Suprapubic skin (tissue), 4 donors: ENCODE data around the gene SYNGR1. TPM values are rescaled to one million over a fixed set of nuclear protein-coding genes. Genes with fewer than 3 reads are reported as not detected.

Experiments used
- DNase-seq, 2 donors: peaks; one replicate each; pipeline ENCODE4 v3.0.0-alpha.2; 2019; ENCODE audit warnings: low spot score in 2 of 2
- H3K27ac ChIP-seq: fragments of 200-600 bp; sonication (generic); one replicate; pipeline ENCODE4 v1.5.1; 2019
- H3K27me3 ChIP-seq: fragments of 200-600 bp; sonication (generic); one replicate; pipeline ENCODE4 v1.5.1; 2019
- H3K36me3 ChIP-seq: fragments of 200-600 bp; sonication (generic); one replicate; pipeline ENCODE4 v1.5.1; 2019
- H3K4me1 ChIP-seq: fragments of 200-600 bp; sonication (generic); one replicate; pipeline ENCODE4 v1.5.1; 2019
- H3K4me3 ChIP-seq: fragments of 200-600 bp; sonication (generic); one replicate; pipeline ENCODE4 v1.5.1; 2019; ENCODE audit warnings: mild to moderate bottlenecking
- H3K9me3 ChIP-seq: fragments of 200-600 bp; sonication (generic); one replicate; pipeline ENCODE4 v1.5.1; 2019
- EP300 ChIP-seq: sonication (generic); formaldehyde crosslinking; IDR thresholded peaks from one replicate; pipeline ENCODE4 v1.6.1; 2017; ENCODE audit warnings: antibody characterized with exemption
- POLR2A ChIP-seq, 2 donors: fragments of 450-650 bp; IDR thresholded peaks; one replicate each; pipeline ENCODE4 v1.6.1; 2017; ENCODE audit warnings: antibody characterized with exemption in 2 of 2, mild to moderate bottlenecking in 2 of 2, moderate library complexity in 2 of 2
- POLR2AphosphoS5 ChIP-seq, 3 donors: sonication (generic); formaldehyde crosslinking; IDR thresholded peaks; one replicate each; pipeline ENCODE4 v1.6.1; 2017; ENCODE audit warnings: antibody characterized with exemption in 3 of 3
- WGBS: methylation state at CpG from one replicate; pipeline ENCODE4 v1.1.5; 2018; 5-methylcytosine and 5-hydroxymethylcytosine counted together
- total RNA-seq, 4 donors: library from RNA; depleted of rRNA; stranded (reverse); fragments of >200 nt; gene quantifications; one replicate each; pipeline ENCODE4 v1.1.0, GENCODE V29; 2016
- TF ChIP-seq, protein P1 (sequence below), 2 donors: fragments of 200-600 bp in 1 of 2; fragments of 450-650 bp in 1 of 2; sonication (generic) in 1 of 2; IDR thresholded peaks; one replicate each; pipeline ENCODE4 v1.5.1; 2016 to 2019; ENCODE audit warnings: antibody characterized with exemption in 2 of 2, mild to moderate bottlenecking in 1 of 2, moderate library complexity in 1 of 2

The SYNGR1 gene
- total RNA-seq, 4 donors from 2014 or later = 34.6 to 52.5 (median 44.3) TPM

DNA sequence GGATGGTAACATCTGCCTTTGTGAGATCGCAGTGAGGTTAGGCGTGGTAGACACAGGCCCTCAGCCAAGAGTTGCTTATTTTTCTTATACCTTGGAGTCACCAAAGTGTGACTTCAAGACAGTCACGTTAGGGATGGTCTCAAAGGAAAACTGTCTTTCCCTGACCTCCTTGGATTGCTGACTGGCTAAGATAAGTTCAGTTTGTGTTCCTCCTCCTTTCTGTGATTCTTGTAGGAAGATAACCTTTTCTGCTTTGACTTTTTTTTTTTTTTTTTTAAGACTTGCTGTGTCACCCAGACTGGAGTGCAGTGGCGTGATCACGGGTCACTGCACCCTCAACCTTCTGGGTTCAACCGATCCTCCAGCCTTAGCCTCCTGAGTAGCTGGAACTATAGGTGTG lies 72.9 kb downstream of the SYNGR1 start:
- TF ChIP-seq POLR2A (IDR thresholded peaks at IDR 0.05) (no peak), EP300 (no peak), POLR2AphosphoS5 (IDR thresholded peaks at IDR 0.05) (no peak)
- TF ChIP-seq, protein P1, sequence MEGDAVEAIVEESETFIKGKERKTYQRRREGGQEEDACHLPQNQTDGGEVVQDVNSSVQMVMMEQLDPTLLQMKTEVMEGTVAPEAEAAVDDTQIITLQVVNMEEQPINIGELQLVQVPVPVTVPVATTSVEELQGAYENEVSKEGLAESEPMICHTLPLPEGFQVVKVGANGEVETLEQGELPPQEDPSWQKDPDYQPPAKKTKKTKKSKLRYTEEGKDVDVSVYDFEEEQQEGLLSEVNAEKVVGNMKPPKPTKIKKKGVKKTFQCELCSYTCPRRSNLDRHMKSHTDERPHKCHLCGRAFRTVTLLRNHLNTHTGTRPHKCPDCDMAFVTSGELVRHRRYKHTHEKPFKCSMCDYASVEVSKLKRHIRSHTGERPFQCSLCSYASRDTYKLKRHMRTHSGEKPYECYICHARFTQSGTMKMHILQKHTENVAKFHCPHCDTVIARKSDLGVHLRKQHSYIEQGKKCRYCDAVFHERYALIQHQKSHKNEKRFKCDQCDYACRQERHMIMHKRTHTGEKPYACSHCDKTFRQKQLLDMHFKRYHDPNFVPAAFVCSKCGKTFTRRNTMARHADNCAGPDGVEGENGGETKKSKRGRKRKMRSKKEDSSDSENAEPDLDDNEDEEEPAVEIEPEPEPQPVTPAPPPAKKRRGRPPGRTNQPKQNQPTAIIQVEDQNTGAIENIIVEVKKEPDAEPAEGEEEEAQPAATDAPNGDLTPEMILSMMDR (IDR thresholded peaks at IDR 0.05) = no peak
- 90% methylated on average over 6 of the region's 6 CpGs for WGBS
- peaks cover 91% of the 10 kb centered on the region for H3K36me3 ChIP-seq

DNA sequence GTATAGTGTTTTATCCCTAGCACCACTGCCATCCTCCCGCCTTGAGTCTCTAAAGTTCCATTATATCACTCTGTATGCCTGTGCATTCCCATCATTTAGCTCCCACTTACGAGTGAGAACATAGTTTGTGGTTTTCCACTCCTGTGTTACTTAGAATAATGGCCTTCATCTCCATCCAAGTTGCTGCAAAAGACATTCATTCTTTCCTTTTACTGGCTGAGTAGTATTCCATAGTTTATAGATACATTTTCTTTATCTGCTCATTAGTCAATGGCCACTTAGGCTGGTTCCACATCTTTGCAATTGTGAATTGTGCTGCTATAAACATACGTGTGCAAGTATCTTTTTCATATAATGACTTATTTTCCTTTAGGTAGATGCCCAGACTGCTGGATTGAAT lies 74.2 kb downstream of the SYNGR1 start:
- Histone ChIP-seq H3K36me3 (peaks cover 92% of the 10 kb centered on the region), H3K4me1 (no peaks in the 10 kb centered on the region), H3K27ac (no peak overlapping the region), H3K4me3 (no peak overlapping the region), H3K9me3 (no peaks in the 10 kb centered on the region), H3K27me3 (no peaks in the 10 kb centered on the region)
- 95% methylated on average over 3 of the region's 3 CpGs for WGBS
- DNase-seq = no peak
- TF ChIP-seq POLR2AphosphoS5 (IDR thresholded peaks at IDR 0.05) (no peak), POLR2A (IDR thresholded peaks at IDR 0.05) (no peak), EP300 (no peak)
- TF ChIP-seq, protein P1 (IDR thresholded peaks at IDR 0.05) = no peak

More for the DNA sequence above, 72.9 kb downstream of the SYNGR1 start:
- Histone ChIP-seq H3K27ac (no peak overlapping the region), H3K27me3 (no peaks in the 10 kb centered on the region), H3K4me3 (no peak overlapping the region), H3K4me1 (no peaks in the 10 kb centered on the region), H3K9me3 (no peaks in the 10 kb centered on the region)
- DNase-seq = no peak

DNA sequence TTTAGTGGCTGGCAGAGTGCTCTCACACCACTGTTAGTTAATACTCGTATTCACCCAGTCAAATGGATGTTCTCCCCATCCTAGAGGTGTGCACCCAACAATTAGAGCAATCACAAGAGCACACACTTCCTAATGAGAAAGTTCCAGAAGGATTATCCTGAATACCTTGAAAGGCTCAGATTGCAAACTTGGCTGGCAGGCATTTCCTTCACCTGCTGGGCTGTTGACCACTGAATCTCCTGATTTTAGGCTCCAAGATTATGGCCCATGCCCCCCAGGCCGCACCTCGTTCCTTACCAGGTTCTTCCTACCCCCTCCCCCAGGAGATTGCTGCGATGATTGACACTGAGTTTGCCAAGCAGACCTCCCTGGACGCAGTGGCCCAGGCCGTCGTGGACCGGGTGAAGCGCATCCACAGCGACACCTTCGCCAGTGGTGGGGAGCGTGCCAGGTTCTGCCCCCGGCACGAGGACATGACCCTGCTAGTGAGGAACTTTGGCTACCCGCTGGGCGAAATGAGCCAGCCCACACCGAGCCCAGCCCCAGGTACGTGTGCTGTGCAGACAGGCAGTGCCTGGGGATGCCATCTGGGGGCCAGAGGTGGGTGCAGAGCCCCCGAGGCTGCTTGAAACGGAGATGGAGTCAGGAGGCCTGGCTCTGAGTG lies 76.7 kb downstream of the SYNGR1 start:
- H3K4me1 ChIP-seq = peaks cover 9% of the 10 kb centered on the region
- H3K27ac ChIP-seq = no peak overlapping the region
- H3K4me3 ChIP-seq = no peak overlapping the region
- H3K9me3 ChIP-seq = no peaks in the 10 kb centered on the region
- 96% methylated on average over 18 of the region's 20 CpGs for WGBS
- DNase-seq = no peak
- no peak for TF ChIP-seq POLR2A (IDR thresholded peaks at IDR 0.05)
- H3K27me3 ChIP-seq = no peaks in the 10 kb centered on the region
- H3K36me3 ChIP-seq = peaks cover 96% of the 10 kb centered on the region

DNA sequence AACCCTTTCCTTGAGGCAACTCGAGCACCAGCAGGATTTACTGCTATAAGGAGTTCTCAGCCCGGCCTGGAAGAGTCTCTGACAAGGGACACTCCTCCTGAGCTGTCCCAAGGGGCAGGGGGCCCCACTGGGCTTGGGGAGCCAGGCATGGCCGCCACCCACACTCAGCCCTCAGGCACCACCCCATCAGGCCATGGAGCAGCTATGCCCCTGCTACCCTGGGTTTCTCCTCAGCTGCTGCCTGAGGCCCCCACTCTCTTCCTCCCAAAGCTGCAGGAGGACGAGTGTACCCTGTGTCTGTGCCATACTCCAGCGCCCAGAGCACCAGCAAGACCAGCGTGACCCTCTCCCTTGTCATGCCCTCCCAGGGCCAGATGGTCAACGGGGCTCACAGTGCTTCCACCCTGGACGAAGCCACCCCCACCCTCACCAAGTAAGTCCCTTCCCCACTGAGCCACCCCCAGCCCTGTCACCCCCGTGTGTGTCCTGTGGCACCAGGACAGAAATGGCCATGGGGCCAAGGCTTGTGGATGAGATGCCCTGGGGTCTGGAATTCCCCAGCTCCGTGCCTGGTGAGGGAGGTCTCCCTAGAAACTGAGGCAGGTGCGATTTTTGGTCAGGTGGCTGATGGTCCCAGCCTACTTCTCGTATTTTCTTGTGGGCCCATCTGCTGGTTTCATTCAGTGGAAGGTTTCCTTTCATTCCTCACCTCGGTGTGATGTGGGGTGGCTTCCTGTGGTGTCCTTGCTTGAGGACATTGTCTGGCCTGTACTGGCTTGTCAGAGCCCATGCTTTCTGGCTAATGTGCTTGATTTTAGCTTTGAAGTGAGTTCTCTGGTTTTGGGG lies 78.2 kb downstream of the SYNGR1 start:
- H3K4me3 ChIP-seq = no peak overlapping the region
- peaks cover 15% of the 10 kb centered on the region for H3K4me1 ChIP-seq
- WGBS = 85% methylated on average over 11 of the region's 13 CpGs
- H3K36me3 ChIP-seq = peaks cover 97% of the 10 kb centered on the region
- H3K9me3 ChIP-seq = no peaks in the 10 kb centered on the region
- H3K27me3 ChIP-seq = no peaks in the 10 kb centered on the region
- TF ChIP-seq EP300 = no peak
- no peak for TF ChIP-seq POLR2AphosphoS5 (IDR thresholded peaks at IDR 0.05)
- no peak for TF ChIP-seq POLR2A (IDR thresholded peaks at IDR 0.05)
- TF ChIP-seq, protein P1 (IDR thresholded peaks at IDR 0.05) = no peak
- DNase-seq = no peak
- H3K27ac ChIP-seq = no peak overlapping the region

DNA sequence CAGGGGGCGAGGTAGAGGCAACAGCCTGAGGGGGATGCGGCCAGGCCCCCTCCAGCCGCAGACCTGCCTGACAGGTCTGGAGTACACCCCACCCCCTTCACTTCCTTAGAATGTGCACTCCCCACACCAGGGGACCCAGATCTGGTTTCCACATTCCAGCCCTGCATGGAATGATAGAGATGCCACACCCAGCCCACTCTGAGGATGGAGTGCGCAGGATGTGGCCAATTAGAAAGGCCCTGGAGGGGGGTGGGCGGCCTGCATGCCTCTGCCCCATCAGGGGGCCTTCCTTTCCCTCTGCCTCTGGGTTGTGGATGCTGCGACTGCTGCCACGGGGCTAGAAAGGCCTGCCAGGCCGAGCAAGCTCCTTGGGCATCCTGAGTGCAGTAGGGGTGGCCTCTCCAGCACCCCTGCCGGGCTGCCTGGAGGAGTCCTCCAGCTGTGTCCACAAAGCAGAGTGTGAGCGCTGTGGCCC lies 78.8 kb downstream of the SYNGR1 start:
- WGBS = 92% methylated on average over 2 of the region's 10 CpGs
- Histone ChIP-seq H3K27ac (no peak overlapping the region), H3K4me1 (peaks cover 15% of the 10 kb centered on the region), H3K36me3 (peaks cover 97% of the 10 kb centered on the region), H3K4me3 (no peak overlapping the region), H3K9me3 (no peaks in the 10 kb centered on the region), H3K27me3 (no peaks in the 10 kb centered on the region)
- DNase-seq = no peak
- TF ChIP-seq, protein P1 (IDR thresholded peaks at IDR 0.05) = no peak
- no peak for TF ChIP-seq POLR2A (IDR thresholded peaks at IDR 0.05)
- no peak for TF ChIP-seq POLR2AphosphoS5 (IDR thresholded peaks at IDR 0.05)
- no peak for TF ChIP-seq EP300
